Neural cell (in vitro differentiated cells): ENCODE measurements around the gene MRO.

Experiments
- EP300 ChIP-seq: fragments of 450-650 bp; conservative IDR thresholded peaks from 2 replicates; pipeline ENCODE4 v1.6.1; 2014; ENCODE audit warnings: antibody characterized with exemption, mild to moderate bottlenecking, moderate library complexity; ENCODE audit not compliant: poor library complexity, severe bottlenecking
- EZH2 ChIP-seq: fragments of 200-600, 300-800 bp; shearing (Covaris generic), sonication (generic); IDR thresholded peaks from 2 replicates; pipeline ENCODE4 v1.6.1; 2014; ENCODE audit warnings: antibody characterized with exemption, low read length, borderline replicate concordance, mild to moderate bottlenecking; ENCODE audit not compliant: insufficient read depth, poor library complexity, severe bottlenecking
- MXI1 ChIP-seq: fragments of 450-650 bp; conservative IDR thresholded peaks from 2 replicates; pipeline ENCODE4 v1.6.1; 2014; ENCODE audit warnings: antibody characterized with exemption, mild to moderate bottlenecking; ENCODE audit not compliant: poor library complexity, severe bottlenecking
- SMC3 ChIP-seq: fragments of 450-650 bp; conservative IDR thresholded peaks from 2 replicates; pipeline ENCODE4 v1.6.1; 2014; ENCODE audit warnings: antibody characterized with exemption, mild to moderate bottlenecking, moderate library complexity; ENCODE audit not compliant: poor library complexity
- TF ChIP-seq, protein P1 (sequence below): fragments of 450-650 bp; IDR thresholded peaks from 2 replicates; pipeline ENCODE4 v1.5.1; 2014; ENCODE audit warnings: antibody characterized with exemption, mild to moderate bottlenecking, moderate library complexity; ENCODE audit not compliant: poor library complexity, severe bottlenecking

DNA sequence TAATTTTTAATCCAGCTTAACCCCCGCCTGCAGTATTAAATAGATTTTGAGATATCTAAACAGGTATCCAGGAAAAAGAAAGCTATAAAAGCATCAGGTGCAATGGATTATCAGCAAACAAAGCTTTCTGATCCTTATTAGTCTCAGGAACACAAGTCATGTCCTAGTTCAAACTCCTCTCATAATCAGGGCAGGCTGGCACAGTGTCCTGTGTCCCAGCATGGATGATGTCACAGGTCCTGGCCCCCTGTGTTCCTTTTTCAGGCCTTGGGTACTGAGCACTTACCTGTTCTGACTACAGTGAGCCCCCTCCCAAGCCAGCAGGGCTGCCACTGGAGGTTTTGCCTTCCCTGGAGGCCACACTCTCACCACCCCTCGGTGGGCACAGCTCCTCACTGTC, 19.5 kb upstream of the MRO start:
- TF ChIP-seq, protein P1, sequence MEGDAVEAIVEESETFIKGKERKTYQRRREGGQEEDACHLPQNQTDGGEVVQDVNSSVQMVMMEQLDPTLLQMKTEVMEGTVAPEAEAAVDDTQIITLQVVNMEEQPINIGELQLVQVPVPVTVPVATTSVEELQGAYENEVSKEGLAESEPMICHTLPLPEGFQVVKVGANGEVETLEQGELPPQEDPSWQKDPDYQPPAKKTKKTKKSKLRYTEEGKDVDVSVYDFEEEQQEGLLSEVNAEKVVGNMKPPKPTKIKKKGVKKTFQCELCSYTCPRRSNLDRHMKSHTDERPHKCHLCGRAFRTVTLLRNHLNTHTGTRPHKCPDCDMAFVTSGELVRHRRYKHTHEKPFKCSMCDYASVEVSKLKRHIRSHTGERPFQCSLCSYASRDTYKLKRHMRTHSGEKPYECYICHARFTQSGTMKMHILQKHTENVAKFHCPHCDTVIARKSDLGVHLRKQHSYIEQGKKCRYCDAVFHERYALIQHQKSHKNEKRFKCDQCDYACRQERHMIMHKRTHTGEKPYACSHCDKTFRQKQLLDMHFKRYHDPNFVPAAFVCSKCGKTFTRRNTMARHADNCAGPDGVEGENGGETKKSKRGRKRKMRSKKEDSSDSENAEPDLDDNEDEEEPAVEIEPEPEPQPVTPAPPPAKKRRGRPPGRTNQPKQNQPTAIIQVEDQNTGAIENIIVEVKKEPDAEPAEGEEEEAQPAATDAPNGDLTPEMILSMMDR: no peak
- TF ChIP-seq EZH2 (no peak), EP300 (no peak), SMC3 (no peak), MXI1 (no peak)
